Esophagus muscularis mucosa (tissue), 4 donors: ENCODE measurements around the gene PNCK. TPM values are rescaled to one million over a fixed set of nuclear protein-coding genes. Genes with fewer than 3 reads are reported as not detected.
A peak's percentile ranks its signal among the peaks of the same experiment; 100 is the strongest.

ENCODE experiments used
- DNase-seq: peaks from one replicate; pipeline ENCODE4 v3.0.0-alpha.2; 2017; ENCODE audit errors: extremely low spot score
- H3K27ac ChIP-seq, 4 donors: fragments of 200-600 bp; sonication (generic); replicated peaks in 1 of 4; 1 replicate in 3 of 4; 2 replicates in 1 of 4; pipeline ENCODE4 v1.5.1; 2016 to 2019; ENCODE audit warnings: mild to moderate bottlenecking in 1 of 4
- H3K27me3 ChIP-seq, 4 donors: fragments of 200-600 bp; sonication (generic); one replicate each; pipeline versions ENCODE4 v1.5.1 to v1.6.0; 2016 to 2019
- H3K36me3 ChIP-seq, 4 donors: fragments of 200-600 bp; sonication (generic); one replicate each; pipeline ENCODE4 v1.5.1; 2016 to 2019
- H3K4me1 ChIP-seq, 4 donors: fragments of 200-600 bp; sonication (generic); one replicate each; pipeline ENCODE4 v1.5.1; 2016 to 2019
- H3K4me3 ChIP-seq, 4 donors: fragments of 200-600 bp; sonication (generic); 1 replicate in 2 of 4; 2 replicates in 2 of 4; pipeline ENCODE4 v1.5.1; 2016 to 2019; ENCODE audit warnings: mild to moderate bottlenecking in 4 of 4, moderate library complexity in 1 of 4
- H3K9me3 ChIP-seq, 4 donors: fragments of 200-600 bp; sonication (generic); 1 replicate in 3 of 4; 2 replicates in 1 of 4; pipeline ENCODE4 v1.5.1; 2016 to 2019
- CTCF ChIP-seq, 3 experiments: fragments of 200-600 bp in 2 of 3; fragments of 450-650 bp in 1 of 3; sonication (generic) in 2 of 3; IDR thresholded peaks; one replicate each; pipeline ENCODE4 v1.5.1; 2017 to 2019; ENCODE audit warnings: antibody characterized with exemption in 3 of 3, mild to moderate bottlenecking in 2 of 3, moderate library complexity in 1 of 3
- EP300 ChIP-seq: sonication (generic); formaldehyde crosslinking; IDR thresholded peaks from one replicate; pipeline ENCODE4 v1.6.1; 2017; ENCODE audit warnings: antibody characterized with exemption
- POLR2A ChIP-seq: fragments of 450-650 bp; IDR thresholded peaks from one replicate; pipeline ENCODE4 v1.6.1; 2017; ENCODE audit warnings: antibody characterized with exemption, moderate library complexity, mild to moderate bottlenecking, low read depth
- POLR2AphosphoS5 ChIP-seq, 2 donors: sonication (generic); formaldehyde crosslinking; IDR thresholded peaks; one replicate each; pipeline ENCODE4 v1.6.1; 2017; ENCODE audit warnings: antibody characterized with exemption in 2 of 2
- WGBS: methylation state at CpG from one replicate; pipeline ENCODE4 v1.1.5; 2018; 5-methylcytosine and 5-hydroxymethylcytosine counted together
- intact Hi-C: fragments of 100-400 bp; cut with DNase I; formaldehyde crosslinking; loops from one replicate; pipeline ENCODE4 v1.15.1; 2023
- total RNA-seq, 4 donors: library from RNA; depleted of rRNA; stranded (reverse); fragments of >200 nt; gene quantifications; one replicate each; pipeline versions ENCODE4 v1.1.0 to v1.2.1, GENCODE V29; 2016

Gene PNCK
- total RNA-seq, 4 donors from 2014 or later, result 20.5 to 67.8 (median 26.0) TPM

- Histone ChIP-seq H3K27me3 (peaks cover 0 to 14% (median 2%) of the 10 kb centered on the region in 4 donors), H3K9me3 (peaks cover 0 to 6% (median 0%) of the 10 kb centered on the region in 4 donors), H3K4me3 (no peak overlapping the region), H3K36me3 (no peaks in the 10 kb centered on the region), H3K4me1 (peaks cover 0 to 29% (median 7%) of the 10 kb centered on the region in 4 donors), H3K27ac (peak overlapping the region in 1 of 4 donors; percentile 26)
- TF ChIP-seq POLR2AphosphoS5 (IDR thresholded peaks at IDR 0.05) (no peak), EP300 (no peak), POLR2A (no peak), CTCF (IDR thresholded peaks at IDR 0.05) (no peak)
- DNase-seq, result no peak
- WGBS, result 83% methylated on average over 20 of the region's 23 CpGs
- intact Hi-C loops, result no loop called here
Measured at GRCh38 chrX:153669901-153670731, 3.5 kb downstream of the PNCK start.

GRCh38 chrX:153669174-153669890, 4.3 kb downstream of the PNCK start:
- DNase-seq, result no peak
- H3K27me3 ChIP-seq, result peaks cover 0 to 12% (median 2%) of the 10 kb centered on the region in 4 donors

DNA sequence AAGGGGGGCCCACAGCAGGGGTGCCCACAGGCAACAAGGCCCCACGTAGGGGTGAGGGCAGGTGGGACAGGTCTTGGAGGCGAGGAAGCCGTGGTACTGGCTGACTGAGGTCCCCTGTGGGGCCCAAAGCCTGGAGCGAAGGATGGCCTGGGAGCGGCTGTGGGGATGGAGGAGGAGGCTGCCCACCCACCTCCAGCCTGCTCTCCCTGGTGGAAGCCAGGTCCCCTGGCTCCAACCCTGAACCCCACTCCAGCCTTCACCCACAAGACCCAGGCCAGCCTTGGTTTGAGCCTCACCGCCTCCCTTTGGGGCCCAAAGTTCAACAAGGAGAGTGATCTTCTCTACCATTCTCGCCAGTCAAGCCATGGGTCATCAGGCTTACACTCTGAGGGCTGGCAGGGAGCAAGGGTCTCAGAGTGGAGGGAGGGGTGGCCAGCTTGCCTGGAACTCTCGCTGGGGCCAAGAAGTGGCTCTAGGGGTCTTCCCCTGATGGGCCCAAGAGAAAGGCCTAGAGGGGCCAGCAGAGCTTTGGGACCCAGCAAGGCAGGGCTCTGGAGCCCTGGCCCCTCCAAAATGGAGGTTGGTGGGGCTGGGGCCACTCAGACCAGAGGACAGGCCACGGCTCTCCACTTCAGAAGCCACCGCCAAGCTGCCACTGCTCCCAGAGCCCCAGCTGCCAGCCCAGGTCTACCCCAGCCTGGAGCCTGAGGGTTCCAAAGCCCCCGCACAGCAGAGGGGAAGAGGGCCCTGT, 5.0 kb downstream of the PNCK start:
- H3K4me3 ChIP-seq, result no peak overlapping the region
- 85% methylated on average over 8 of the region's 11 CpGs for WGBS
- no peak for DNase-seq
- H3K36me3 ChIP-seq, result no peaks in the 10 kb centered on the region
- peaks cover 0 to 6% (median 0%) of the 10 kb centered on the region in 4 donors for H3K9me3 ChIP-seq
- peaks cover 0 to 29% (median 7%) of the 10 kb centered on the region in 4 donors for H3K4me1 ChIP-seq
- peak overlapping the region; percentile 12 to 63 (median 60) for H3K27ac ChIP-seq
- no peak for TF ChIP-seq CTCF (IDR thresholded peaks at IDR 0.05)
- no peak for TF ChIP-seq POLR2AphosphoS5 (IDR thresholded peaks at IDR 0.05)
- TF ChIP-seq EP300, result no peak
- no peak for TF ChIP-seq POLR2A
- intact Hi-C loops, result no loop called here
- peaks cover 0 to 6% (median 2%) of the 10 kb centered on the region in 4 donors for H3K27me3 ChIP-seq

More at GRCh38 chrX:153669174-153669890, 4.3 kb downstream of the PNCK start:
- H3K27ac ChIP-seq, result peak overlapping the region; percentile 12 to 63 (median 42)
- peaks cover 0 to 6% (median 0%) of the 10 kb centered on the region in 4 donors for H3K9me3 ChIP-seq
- H3K4me1 ChIP-seq, result peaks cover 0 to 29% (median 7%) of the 10 kb centered on the region in 4 donors
- TF ChIP-seq CTCF (IDR thresholded peaks at IDR 0.05), result peak; percentile 47 to 77 (median 57)
- no peak for TF ChIP-seq POLR2A
- no peak for TF ChIP-seq EP300
- no peak for TF ChIP-seq POLR2AphosphoS5 (IDR thresholded peaks at IDR 0.05)
- no peaks in the 10 kb centered on the region for H3K36me3 ChIP-seq
- 66% methylated on average over 13 of the region's 17 CpGs for WGBS
- no peak overlapping the region for H3K4me3 ChIP-seq
- intact Hi-C loops, result no loop called here

GRCh38 chrX:153667956-153668396, 5.6 kb downstream of the PNCK start:
- peak overlapping the region in 1 of 4 donors; percentile 36 for H3K4me3 ChIP-seq
- H3K9me3 ChIP-seq, result peaks cover 0 to 6% (median 0%) of the 10 kb centered on the region in 4 donors
- TF ChIP-seq POLR2AphosphoS5 (IDR thresholded peaks at IDR 0.05) (peak in 1 of 2 donors; percentile 49), EP300 (no peak), CTCF (IDR thresholded peaks at IDR 0.05) (peak; percentile 71 to 79 (median 75)), POLR2A (no peak)
- intact Hi-C loops, result loop anchor here (2.0 kb wide), 1 partner anchor 57 kb away; no protein-coding TSS in a partner anchor
- peak; percentile 93 for DNase-seq
- H3K4me1 ChIP-seq, result peaks cover 0 to 29% (median 5%) of the 10 kb centered on the region in 4 donors
- no peaks in the 10 kb centered on the region for H3K36me3 ChIP-seq
- H3K27ac ChIP-seq, result peak overlapping the region; percentile 7 to 63 (median 60)
- 42% methylated on average over 7 of the region's 14 CpGs for WGBS
- H3K27me3 ChIP-seq, result peaks cover 0 to 5% (median 2%) of the 10 kb centered on the region in 4 donors
